K562 (cell line): ENCODE results near the gene ADGRE2. TPM values are rescaled to one million over a fixed set of nuclear protein-coding genes. Genes with fewer than 3 reads are reported as not detected.
A peak's percentile ranks its signal among the peaks of the same experiment; 100 is the strongest.
"Not testable (repeated sequence)": the region's sequence is repeated elsewhere in the genome, so short reads cannot be mapped to it uniquely, and the experiment has no call there.

Experiments
- ATAC-seq: fragments of 200-7000 bp; cut with Tn5 transposase; 3 replicates; pipeline ENCODE4 v1.9.1; 2020; ENCODE audit warnings: moderate library complexity
- BruUV-seq: library from RNA; stranded (reverse); fragments of 400-500 nt; replicated peaks from 2 replicates; lab custom pipeline; 2021; lab: Mats Ljungman, UMichigan
- CTCF ChIA-PET: fragments of 300-600 bp; formaldehyde crosslinking; extraction: SDS; loops from one replicate; lab custom pipeline; 2021; ENCODE audit warnings: low intra/inter-chr PET ratio; lab: Yijun Ruan, JAX
- POLR2A ChIA-PET: fragments of 300-600, 350-650 bp; sonication (Branson Sonifier 250); formaldehyde crosslinking; extraction: SDS; loops from one replicate; lab custom pipeline; 2021; ENCODE audit warnings: antibody characterized with exemption, inconsistent platforms; lab: Yijun Ruan, JAX
- DNase-seq, 4 experiments: peaks; one replicate each; pipeline versions ENCODE4 v3.0.0 to v3.0.0-alpha.2; 2011 to 2018; ENCODE audit warnings: low spot score in 3 of 4, mixed read lengths in 3 of 4; ENCODE audit errors: extremely low read depth in 1 of 4
- FAIRE-seq: peaks from 2 replicates; lab custom pipeline; 2011; peaks lifted over from hg19 to GRCh38; lab: Jason Lieb, UNC
- H2AFZ ChIP-seq: 2 replicates; pipeline ENCODE4 v1.6.0; 2011; ENCODE audit warnings: low read depth, low read length, control low read depth, inconsistent platforms
- H3K27ac ChIP-seq: fragments of 200-600 bp; 3 replicates; pipeline ENCODE4 v1.8.0; 2011; ENCODE audit warnings: low read depth, mild to moderate bottlenecking, control low read depth, inconsistent platforms, low read length, moderate library complexity, mixed read lengths; ENCODE audit errors: extremely low read depth
- H3K27me3 ChIP-seq, 2 experiments: fragments of 300-600 bp in 1 of 2; 2 replicates in 1 of 2; 3 replicates in 1 of 2; pipeline versions ENCODE4 v1.6.0 to v1.8.0; 2011; ENCODE audit warnings: inconsistent platforms in 2 of 2, low read length in 2 of 2, mild to moderate bottlenecking in 1 of 2, mixed read lengths in 1 of 2, moderate library complexity in 1 of 2; ENCODE audit not compliant: control insufficient read depth in 2 of 2, insufficient read depth in 2 of 2
- H3K36me3 ChIP-seq: fragments of 300-600 bp; 3 replicates; pipeline ENCODE4 v1.8.0; 2011; ENCODE audit warnings: mild to moderate bottlenecking, low read length, inconsistent platforms; ENCODE audit not compliant: control insufficient read depth, insufficient read depth
- H3K4me1 ChIP-seq, 2 experiments: fragments of 200-600 bp in 1 of 2; replicated peaks in 1 of 2; 2 replicates in 1 of 2; 3 replicates in 1 of 2; pipeline versions ENCODE4 v1.5.1 to v1.8.0; 2011; ENCODE audit warnings: inconsistent platforms in 2 of 2, low read length in 2 of 2, mild to moderate bottlenecking in 1 of 2, mixed read lengths in 1 of 2, moderate library complexity in 1 of 2; ENCODE audit not compliant: control insufficient read depth in 2 of 2, insufficient read depth in 2 of 2
- H3K4me2 ChIP-seq: 2 replicates; pipeline ENCODE4 v1.6.1; 2011; ENCODE audit warnings: low read length, control low read depth, inconsistent platforms, mixed read lengths; ENCODE audit not compliant: insufficient read depth
- H3K4me3 ChIP-seq: fragments of 200-600 bp; sonication (generic), shearing (Covaris generic); 2 replicates; pipeline ENCODE4 v1.5.1; 2016; ENCODE audit warnings: control low read depth, inconsistent platforms
- H3K79me2 ChIP-seq: fragments of 200-600 bp; 3 replicates; pipeline ENCODE4 v1.8.0; 2011; ENCODE audit warnings: low read length, inconsistent platforms; ENCODE audit not compliant: control insufficient read depth, insufficient read depth
- H3K9ac ChIP-seq, 2 experiments: 2 replicates each; pipeline versions ENCODE4 v1.6.0 to v1.6.1; 2011; ENCODE audit warnings: low read depth in 2 of 2, low read length in 2 of 2, control low read depth in 1 of 2, inconsistent platforms in 1 of 2, mild to moderate bottlenecking in 1 of 2, mixed read lengths in 1 of 2; ENCODE audit not compliant: insufficient read depth in 1 of 2
- H3K9me1 ChIP-seq: one replicate; pipeline ENCODE4 v1.6.0; 2011; ENCODE audit warnings: inconsistent platforms, mild to moderate bottlenecking, low read length, moderate library complexity; ENCODE audit not compliant: control insufficient read depth, insufficient read depth
- H3K9me3 ChIP-seq: replicated peaks from 2 replicates; pipeline ENCODE4 v1.5.1; 2011; ENCODE audit warnings: low read depth, low read length, inconsistent platforms; ENCODE audit not compliant: control insufficient read depth, insufficient read depth
- H4K20me1 ChIP-seq: replicated peaks from 2 replicates; pipeline ENCODE4 v1.6.1; 2011; ENCODE audit warnings: low read length, inconsistent platforms, mixed read lengths; ENCODE audit not compliant: control insufficient read depth, insufficient read depth
- ATF7 ChIP-seq: fragments of 450-650 bp; IDR thresholded peaks from 2 replicates; pipeline ENCODE4 v1.7.1; 2014; ENCODE audit warnings: mild to moderate bottlenecking, moderate library complexity
- CEBPB ChIP-seq: fragments of 450-650 bp; IDR thresholded peaks from 2 replicates; pipeline ENCODE4 v1.6.1; 2016; ENCODE audit warnings: missing genetic modification characterization, missing compliant biosample characterization
- CEBPG ChIP-seq, 3 experiments: fragments of 200-800 bp in 1 of 3; sonication (Bioruptor generic) in 1 of 3; sonication (generic) in 1 of 3; formaldehyde crosslinking in 1 of 3; IDR thresholded peaks in 2 of 3; conservative IDR thresholded peaks in 1 of 3; 2 replicates each; pipeline versions ENCODE4 v1.6.1 to v1.8.0; 2016 to 2022; ENCODE audit warnings: missing compliant biosample characterization in 2 of 3, missing genetic modification characterization in 2 of 3, mild to moderate bottlenecking in 1 of 3, missing genetic modification reagents in 1 of 3
- E2F3 ChIP-seq: fragments of 250-450 bp; sonication (Bioruptor Pico); IDR thresholded peaks from 2 replicates; pipeline ENCODE4 v1.4.0; 2020; ENCODE audit warnings: mild to moderate bottlenecking
- EGR1 ChIP-seq: fragments of 450-650 bp; conservative IDR thresholded peaks from 2 replicates; pipeline ENCODE4 v1.6.1; 2017; ENCODE audit warnings: mild to moderate bottlenecking
- GABPA ChIP-seq: fragments of 200-800 bp; sonication (Bioruptor generic); conservative IDR thresholded peaks from 2 replicates; pipeline ENCODE4 v1.6.1; 2016; ENCODE audit warnings: low read depth, missing genetic modification characterization, missing compliant biosample characterization
- HMBOX1 ChIP-seq: sonication (generic); IDR thresholded peaks from 2 replicates; pipeline ENCODE4 v1.6.1; 2016
- JUND ChIP-seq, 2 experiments: IDR thresholded peaks; 2 replicates in 1 of 2; 3 replicates in 1 of 2; pipeline ENCODE4 v1.6.1; 2011; ENCODE audit warnings: borderline replicate concordance in 2 of 2, low read depth in 2 of 2, low read length in 2 of 2, improper control_type of control experiment in 1 of 2, missing biosample characterization in 1 of 2, missing genetic modification characterization in 1 of 2, missing genetic modification reagents in 1 of 2
- NR2C2 ChIP-seq, 2 experiments: fragments of 200-800 bp in 1 of 2; sonication (Bioruptor generic) in 1 of 2; sonication (generic) in 1 of 2; formaldehyde crosslinking in 1 of 2; IDR thresholded peaks; 2 replicates each; pipeline versions ENCODE4 v1.6.1 to v1.8.0; 2016 to 2022; ENCODE audit warnings: mild to moderate bottlenecking in 1 of 2, missing compliant biosample characterization in 1 of 2, missing genetic modification characterization in 1 of 2, missing genetic modification reagents in 1 of 2
- POLR2G ChIP-seq: fragments of 200-400 bp; formaldehyde crosslinking; IDR thresholded peaks from 2 replicates; pipeline ENCODE4 v1.6.1; 2017; ENCODE audit warnings: low read depth, mild to moderate bottlenecking, antibody characterized with exemption, low read length, moderate library complexity
- RBFOX2 ChIP-seq: fragments of 200-400 bp; formaldehyde crosslinking; IDR thresholded peaks from 2 replicates; pipeline ENCODE4 v1.6.1; 2017; ENCODE audit warnings: low read depth, mild to moderate bottlenecking, low read length, moderate library complexity
- ZBTB7A ChIP-seq: IDR thresholded peaks from 2 replicates; pipeline ENCODE4 v1.6.1; 2011; ENCODE audit warnings: low read depth, mild to moderate bottlenecking, low read length, moderate library complexity, borderline replicate concordance; ENCODE audit not compliant: control insufficient read depth
- ZNF639 ChIP-seq, 2 experiments: fragments of 200-800 bp in 1 of 2; sonication (Bioruptor generic) in 1 of 2; sonication (generic) in 1 of 2; formaldehyde crosslinking in 1 of 2; IDR thresholded peaks in 1 of 2; conservative IDR thresholded peaks in 1 of 2; 2 replicates each; pipeline versions ENCODE4 v1.5.0 to v1.6.1; 2016 to 2020; ENCODE audit warnings: missing compliant biosample characterization in 1 of 2, missing genetic modification characterization in 1 of 2, missing genetic modification reagents in 1 of 2
- WGBS: fragments of 100-300 bp; shearing (Covaris generic); methylation state at CpG from one replicate; pipeline ENCODE4 v1.1.6; 2016; ENCODE audit warnings: low coverage, mixed read lengths; ENCODE audit not compliant: insufficient coverage; ENCODE audit errors: missing lambda C conversion rate; 5-methylcytosine and 5-hydroxymethylcytosine counted together
- in situ Hi-C: fragments of 300-500 bp; cut with MboI; formaldehyde crosslinking; loops from 4 replicates; pipeline ENCODE4 v1.15.0; 2018; ENCODE audit warnings: inconsistent platforms, mixed read lengths
- intact Hi-C: fragments of 100-400 bp; cut with micrococcal nuclease; formaldehyde crosslinking; loops from 2 replicates; pipeline ENCODE4 v1.14.2; 2022
- polyA plus RNA-seq, 8 experiments: library from polyadenylated mRNA; depleted of rRNA in 4 of 8; stranded (reverse) in 5 of 8; unstranded in 3 of 8; fragments of >200 nt; fragmentation: Nextera tagmentation in 2 of 8; fragmentation: Illumina TruSeq in 1 of 8; extraction: Ambion mirVana in 2 of 8; extraction: Trizol in 1 of 8; gene quantifications; 2 replicates each; pipeline versions ENCODE4 v1.2.1 to v1.2.3, GENCODE V29; 2011 to 2014; ENCODE audit warnings: inconsistent platforms in 1 of 8, missing spikeins in 1 of 8
- total RNA-seq, 7 experiments: library from RNA; depleted of rRNA in 6 of 7; stranded (reverse); fragments of >200 nt in 6 of 7; fragmentation: Illumina TruSeq in 2 of 7; extraction: Trizol in 2 of 7; gene quantifications; 2 replicates each; pipeline versions ENCODE4 v1.2.1 to v1.2.3, GENCODE V29; 2011 to 2021; ENCODE audit warnings: low replicate concordance in 1 of 7
- TF ChIP-seq, protein P1 (sequence below): fragments of 450-650 bp; formaldehyde crosslinking; IDR thresholded peaks from 2 replicates; pipeline ENCODE4 v1.4.0; 2020; ENCODE audit warnings: mild to moderate bottlenecking, moderate library complexity

Gene ADGRE2
- total and polyA plus RNA-seq, 9 of the 15 experiments (the other 6 are each of a cell fraction or from before 2014, with no cell fraction given): 4.3 to 17.3 (median 9.8) TPM

DNA sequence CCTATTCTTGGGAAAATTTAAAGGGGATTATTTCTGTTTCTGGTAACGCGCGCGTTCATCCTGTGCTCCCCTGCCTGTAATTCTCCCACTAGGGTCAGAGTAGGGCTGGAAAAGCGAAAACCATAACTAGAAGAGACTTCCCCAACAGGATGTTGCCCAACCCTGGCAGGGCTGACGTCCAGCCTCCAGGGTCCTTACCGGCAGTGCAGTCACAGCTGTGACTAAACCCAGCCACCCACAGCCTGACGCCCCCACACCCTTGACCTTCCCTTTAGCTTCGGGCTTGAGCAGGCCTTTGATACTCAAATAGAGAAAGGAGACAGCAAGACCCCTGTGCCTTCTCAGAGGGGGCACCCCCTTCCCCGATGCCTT, 6.4 kb upstream of the ADGRE2 start:
- FAIRE-seq: peak; percentile 59
- not testable (repeated sequence) for H4K20me1 ChIP-seq; BruUV-seq; H3K4me3 ChIP-seq; H3K79me2 ChIP-seq; H3K9me1 ChIP-seq; H3K27me3 ChIP-seq; H3K36me3 ChIP-seq; H3K9me3 ChIP-seq; TF ChIP-seq JUND (tag; IDR thresholded peaks at IDR 0.05; ENCODE audit: borderline replicate concordance, low read depth, low read length); NR2C2 (CRISPR knock-in tag; IDR thresholded peaks at IDR 0.05)
- peak overlapping the region; percentile 77 for H2AFZ ChIP-seq
- H3K4me1 ChIP-seq: peaks cover 23 to 27% of the 10 kb centered on the region in 2 experiments
- DNase-seq: peak; percentile 26 to 76 (median 40)
- peak; percentile 69 for ATAC-seq
- H3K4me2 ChIP-seq: peak overlapping the region; percentile 58; the same call in 1 of the 2 replicates
- CTCF ChIA-PET: interaction anchor here (0.8 kb wide), 1 partner anchor 211 kb away, joined by 3 read pairs; no protein-coding TSS in a partner anchor
- intact Hi-C loops: loop anchor here (2.0 kb wide), 1 partner anchor 210 kb away; no protein-coding TSS in a partner anchor
- 43% methylated on average over 8 of the region's 10 CpGs for whole genome bisulfite sequencing
- POLR2A ChIA-PET: interaction anchor here (0.7 to 1.9 kb wide), 5 partner anchors 8 to 412 kb away, joined by 3 to 8 read pairs (median 3); no protein-coding TSS in a partner anchor
- in situ Hi-C loops: loop anchor here (5.0 to 10.0 kb wide), 2 partner anchors 210 to 412 kb away; partner anchors contain the start of gene NDUFB7
- peak overlapping the region; percentile 18 to 83; a peak in 3 of 4 replicates for H3K9ac ChIP-seq
- H3K27ac ChIP-seq: peak overlapping the region; percentile 86; the same call in 2 of the 3 replicates
- TF ChIP-seq HMBOX1 (peak; percentile 69), CEBPB (peak; percentile 81), JUND (IDR thresholded peaks at IDR 0.05; ENCODE audit: borderline replicate concordance, low read depth, low read length) (0 out of 2 replicates have a peak, but pooled peaks have one; percentile 36), ATF7 (0 out of 2 replicates have a peak, but pooled peaks have one; percentile 11), EGR1 (peak; percentile 96), ZNF639 (CRISPR knock-in tag; conservative IDR thresholded peaks at IDR 0.05 in 1 of 2, IDR thresholded peaks at IDR 0.05 in 1 of 2) (0 out of 4 replicates have a peak, but pooled peaks of 1 of the 2 experiments have one; percentile 30), NR2C2 (tag; IDR thresholded peaks at IDR 0.05) (peak; percentile 36; the same call in 1 of the 2 replicates), E2F3 (CRISPR knock-in tag) (0 out of 2 replicates have a peak, but pooled peaks have one; percentile 24), ZBTB7A (peak; percentile 76; the same call in 1 of the 2 replicates), CEBPG (CRISPR knock-in tag; IDR thresholded peaks at IDR 0.05) (peak; percentile 83), CEBPG (tag; conservative IDR thresholded peaks at IDR 0.05 in 1 of 2, IDR thresholded peaks at IDR 0.05 in 1 of 2) (peak; percentile 80 to 88), RBFOX2 (peak; percentile 64), POLR2G (peak; percentile 42; the same call in 1 of the 2 replicates), GABPA (tag) (peak; percentile 25; the same call in 1 of the 2 replicates)
- TF ChIP-seq, protein P1, sequence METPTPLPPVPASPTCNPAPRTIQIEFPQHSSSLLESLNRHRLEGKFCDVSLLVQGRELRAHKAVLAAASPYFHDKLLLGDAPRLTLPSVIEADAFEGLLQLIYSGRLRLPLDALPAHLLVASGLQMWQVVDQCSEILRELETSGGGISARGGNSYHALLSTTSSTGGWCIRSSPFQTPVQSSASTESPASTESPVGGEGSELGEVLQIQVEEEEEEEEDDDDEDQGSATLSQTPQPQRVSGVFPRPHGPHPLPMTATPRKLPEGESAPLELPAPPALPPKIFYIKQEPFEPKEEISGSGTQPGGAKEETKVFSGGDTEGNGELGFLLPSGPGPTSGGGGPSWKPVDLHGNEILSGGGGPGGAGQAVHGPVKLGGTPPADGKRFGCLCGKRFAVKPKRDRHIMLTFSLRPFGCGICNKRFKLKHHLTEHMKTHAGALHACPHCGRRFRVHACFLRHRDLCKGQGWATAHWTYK (CRISPR knock-in tag): peak; percentile 35; the same call in 1 of the 2 replicates
